RWPE2 (cell line): Measurements from ENCODE around the gene TARDBP.
"Not testable (repeated sequence)": the region's sequence is repeated elsewhere in the genome, so short reads cannot be mapped to it uniquely, and the experiment has no call there.

Experiments used
- ATAC-seq: fragments of 200-7000 bp; cut with Tn5 transposase; 3 replicates; pipeline ENCODE4 v1.9.1; 2021; ENCODE audit warnings: low read depth
- DNase-seq: peaks from one replicate; pipeline ENCODE4 v3.0.0-alpha.2; 2020; ENCODE audit warnings: low spot score
- H3K27ac ChIP-seq: fragments of 450-650 bp; 2 replicates; pipeline ENCODE4 v1.5.1; 2017; ENCODE audit warnings: mild to moderate bottlenecking; ENCODE audit not compliant: poor library complexity, severe bottlenecking
- H3K27me3 ChIP-seq: fragments of 250-450 bp; sonication (Bioruptor Pico); 2 replicates; pipeline ENCODE4 v1.5.1; 2021; ENCODE audit warnings: mild to moderate bottlenecking, moderate library complexity; ENCODE audit not compliant: insufficient read depth, poor library complexity, severe bottlenecking
- H3K36me3 ChIP-seq: fragments of 250-450 bp; sonication (Bioruptor Pico); 2 replicates; pipeline ENCODE4 v1.5.1; 2020; ENCODE audit warnings: low read depth, mild to moderate bottlenecking, moderate library complexity
- H3K4me1 ChIP-seq: fragments of 250-450 bp; sonication (Bioruptor Pico); 2 replicates; pipeline ENCODE4 v1.5.1; 2021; ENCODE audit warnings: mild to moderate bottlenecking, moderate library complexity; ENCODE audit not compliant: insufficient read depth, poor library complexity, severe bottlenecking
- H3K4me3 ChIP-seq: fragments of 250-450 bp; sonication (Bioruptor Pico); 2 replicates; pipeline ENCODE4 v1.5.1; 2021; ENCODE audit warnings: mild to moderate bottlenecking, moderate library complexity; ENCODE audit not compliant: severe bottlenecking
- H3K9me3 ChIP-seq: fragments of 250-450 bp; sonication (Bioruptor Pico); 2 replicates; pipeline ENCODE4 v1.5.1; 2021; ENCODE audit warnings: mild to moderate bottlenecking, moderate library complexity; ENCODE audit not compliant: severe bottlenecking
- TF ChIP-seq, protein P1 (sequence below): fragments of 450-650 bp; IDR thresholded peaks from one replicate; pipeline ENCODE4 v1.5.1; 2017; ENCODE audit warnings: mild to moderate bottlenecking, moderate library complexity; ENCODE audit not compliant: poor library complexity, severe bottlenecking

Gene TARDBP

DNA sequence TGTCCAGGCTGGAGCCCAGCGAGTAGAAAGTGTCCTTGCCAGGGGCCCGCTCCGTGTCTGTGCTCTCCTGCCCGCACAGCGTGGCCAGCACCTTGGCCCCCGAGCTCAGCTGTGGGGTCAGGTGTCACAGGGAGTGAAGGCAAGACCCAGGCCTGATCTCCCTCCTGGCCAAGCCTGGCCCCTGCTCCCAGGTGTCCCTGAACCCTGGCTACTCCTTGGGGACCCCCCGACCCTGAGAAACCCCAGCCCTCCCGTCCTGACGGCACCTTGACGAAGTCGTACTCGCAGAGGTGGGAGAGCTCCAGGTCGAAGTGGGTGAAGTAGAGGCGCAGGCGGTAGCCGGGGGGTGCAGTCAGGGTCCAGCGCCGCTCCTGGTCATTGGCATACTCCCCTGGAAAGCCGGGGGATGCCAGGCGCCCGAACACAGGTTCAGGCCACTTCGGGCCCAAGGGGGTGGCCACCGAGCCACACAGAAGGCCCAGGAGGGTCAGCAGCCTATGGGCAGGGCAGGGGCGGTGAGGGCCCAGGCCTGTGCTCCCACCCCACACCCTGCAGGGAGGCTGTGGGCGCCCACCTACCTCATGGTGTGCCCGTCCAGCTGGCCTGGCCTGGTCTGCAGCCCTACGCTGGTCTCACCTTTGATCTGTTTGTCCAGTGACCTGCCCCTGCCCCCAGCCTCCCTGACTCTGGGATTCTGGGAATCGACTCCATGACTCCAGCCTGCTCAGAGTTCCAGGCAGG lies 34.3 kb downstream of the TARDBP start, which contains the start of gene MASP2:
Gene MASP2, minus strand, starts transcription at position 615 of the 741 bp plus-strand sequence. Its CDS starts 32 bp downstream, at position 583.
- TF ChIP-seq, protein P1, sequence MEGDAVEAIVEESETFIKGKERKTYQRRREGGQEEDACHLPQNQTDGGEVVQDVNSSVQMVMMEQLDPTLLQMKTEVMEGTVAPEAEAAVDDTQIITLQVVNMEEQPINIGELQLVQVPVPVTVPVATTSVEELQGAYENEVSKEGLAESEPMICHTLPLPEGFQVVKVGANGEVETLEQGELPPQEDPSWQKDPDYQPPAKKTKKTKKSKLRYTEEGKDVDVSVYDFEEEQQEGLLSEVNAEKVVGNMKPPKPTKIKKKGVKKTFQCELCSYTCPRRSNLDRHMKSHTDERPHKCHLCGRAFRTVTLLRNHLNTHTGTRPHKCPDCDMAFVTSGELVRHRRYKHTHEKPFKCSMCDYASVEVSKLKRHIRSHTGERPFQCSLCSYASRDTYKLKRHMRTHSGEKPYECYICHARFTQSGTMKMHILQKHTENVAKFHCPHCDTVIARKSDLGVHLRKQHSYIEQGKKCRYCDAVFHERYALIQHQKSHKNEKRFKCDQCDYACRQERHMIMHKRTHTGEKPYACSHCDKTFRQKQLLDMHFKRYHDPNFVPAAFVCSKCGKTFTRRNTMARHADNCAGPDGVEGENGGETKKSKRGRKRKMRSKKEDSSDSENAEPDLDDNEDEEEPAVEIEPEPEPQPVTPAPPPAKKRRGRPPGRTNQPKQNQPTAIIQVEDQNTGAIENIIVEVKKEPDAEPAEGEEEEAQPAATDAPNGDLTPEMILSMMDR: no peak
- no peak within 1 kb of the TSS for H3K27ac ChIP-seq
- DNase-seq: no peak
- no peaks in the 10 kb centered on the region for H3K27me3 ChIP-seq
- H3K4me1 ChIP-seq: no peaks in the 10 kb centered on the region
- H3K4me3 ChIP-seq: no peak within 1 kb of the TSS
- no peaks in the 10 kb centered on the region for H3K36me3 ChIP-seq
- no peak for ATAC-seq
- no peaks in the 10 kb centered on the region for H3K9me3 ChIP-seq

DNA sequence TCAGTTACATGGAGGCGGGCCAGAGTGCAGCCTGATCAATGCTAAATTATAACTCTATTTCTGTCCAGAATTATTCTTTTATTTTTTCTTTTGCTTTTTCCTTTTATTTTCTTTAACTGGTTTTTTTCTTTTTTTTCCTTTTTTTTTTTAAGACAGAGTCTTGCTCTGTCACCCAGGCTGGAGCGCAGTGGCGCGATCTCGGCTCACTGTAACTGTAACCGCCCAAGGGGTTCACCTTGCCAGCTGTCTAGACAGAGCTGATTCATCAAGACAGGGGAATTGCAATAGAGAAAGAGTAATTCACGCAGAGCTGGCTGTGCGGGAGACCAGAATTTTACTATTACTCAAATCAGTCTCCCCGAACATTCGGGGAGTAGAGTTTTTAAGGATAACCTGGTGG lies 38.7 kb downstream of the TARDBP start:
- not testable (repeated sequence) for H3K36me3 ChIP-seq, H3K4me1 ChIP-seq, H3K27ac ChIP-seq, H3K27me3 ChIP-seq, DNase-seq, H3K4me3 ChIP-seq, ATAC-seq, H3K9me3 ChIP-seq

DNA sequence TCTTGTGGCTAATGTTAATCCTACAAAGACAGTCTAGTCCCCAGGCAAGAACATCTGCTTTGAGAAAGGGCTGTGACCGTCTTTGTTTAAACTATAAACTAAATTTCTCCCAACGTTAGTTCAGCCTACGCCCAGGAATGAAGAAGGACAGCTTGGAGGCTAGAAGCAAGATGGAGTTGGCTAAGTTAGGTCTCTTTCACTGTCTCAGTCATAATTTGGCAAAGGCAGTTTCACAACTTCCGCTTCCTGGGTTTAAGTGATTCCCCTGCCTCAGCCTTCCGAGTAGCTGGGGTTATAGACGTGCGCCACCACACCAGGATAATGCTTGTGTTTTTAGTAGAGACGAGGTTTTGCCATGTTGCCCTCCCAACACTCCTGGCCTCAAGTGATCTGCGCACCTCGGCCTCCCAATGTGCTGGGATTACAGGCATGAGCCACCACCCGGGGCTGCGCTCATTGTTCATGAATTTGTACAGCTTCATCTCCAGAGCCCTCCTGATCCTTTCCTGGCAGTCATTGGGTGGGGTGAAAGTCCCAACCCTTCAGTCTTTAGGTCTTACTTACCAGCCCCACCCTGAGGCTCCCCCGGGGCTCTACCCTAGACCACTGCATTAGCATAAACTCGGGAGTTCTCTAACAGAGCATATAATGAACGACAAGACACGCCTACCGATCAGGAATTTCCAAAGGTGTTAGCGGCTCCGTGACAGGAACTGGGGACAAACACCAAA lies 39.5 kb downstream of the TARDBP start:
- Histone ChIP-seq H3K27me3 (no peaks in the 10 kb centered on the region), H3K9me3 (no peaks in the 10 kb centered on the region), H3K36me3 (peaks cover 14% of the 10 kb centered on the region), H3K4me3 (no peak overlapping the region), H3K4me1 (no peaks in the 10 kb centered on the region), H3K27ac (no peak overlapping the region)
- ATAC-seq: peak; percentile 2; the same call in 1 of the 3 replicates
- DNase-seq: no peak
- TF ChIP-seq, protein P1: no peak

DNA sequence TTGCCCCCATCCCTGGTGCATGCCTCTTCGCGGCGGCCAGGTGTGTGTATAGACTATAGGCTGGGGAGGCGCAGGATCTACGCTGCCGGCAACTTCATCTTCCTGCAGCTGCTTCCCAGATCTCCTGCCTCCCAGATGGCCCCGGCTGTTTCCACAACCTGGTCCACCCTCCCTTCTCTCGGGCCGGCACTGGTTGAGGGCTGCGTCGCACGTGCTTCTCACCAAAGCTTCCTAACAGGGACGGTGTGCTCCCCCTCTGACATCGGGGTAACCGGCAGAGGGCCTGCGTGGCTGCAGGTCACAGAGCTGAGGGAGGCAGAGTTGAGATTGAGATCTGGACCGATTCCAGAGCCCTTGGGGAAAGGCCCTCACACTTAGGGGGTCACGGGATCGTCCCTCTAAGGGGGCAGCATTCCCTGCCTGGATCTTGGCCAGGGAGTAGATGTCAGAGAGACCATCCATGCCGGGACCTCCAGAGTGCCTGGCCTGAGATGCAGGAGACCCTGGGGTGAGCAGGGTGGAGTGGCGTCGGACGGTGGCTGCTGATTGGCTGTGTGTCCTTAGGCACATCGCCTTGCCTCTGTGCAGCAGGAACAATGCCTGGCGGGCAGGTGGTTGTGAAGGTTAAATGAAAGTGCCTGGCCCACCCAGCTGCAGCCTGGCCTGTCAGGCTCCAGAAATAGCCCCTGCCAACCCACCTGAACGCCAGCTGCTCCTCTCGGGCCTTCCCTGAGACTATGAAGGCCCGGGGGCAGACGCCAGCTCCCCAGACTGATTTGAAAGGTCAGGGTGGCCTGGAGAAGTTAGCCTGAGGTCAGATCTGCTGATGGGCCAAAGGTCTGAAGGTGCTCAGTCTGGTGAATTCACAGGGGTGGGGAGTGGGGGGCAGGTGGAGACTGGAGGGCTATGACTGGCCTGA lies 40.6 kb downstream of the TARDBP start:
- H3K9me3 ChIP-seq: no peaks in the 10 kb centered on the region
- H3K4me1 ChIP-seq: no peaks in the 10 kb centered on the region
- no peak overlapping the region for H3K4me3 ChIP-seq
- TF ChIP-seq, protein P1: no peak
- no peak overlapping the region for H3K27ac ChIP-seq
- peak; percentile 35; the same call in 2 of the 3 replicates for ATAC-seq
- H3K36me3 ChIP-seq: peaks cover 24% of the 10 kb centered on the region
- no peak for DNase-seq
- no peaks in the 10 kb centered on the region for H3K27me3 ChIP-seq

DNA sequence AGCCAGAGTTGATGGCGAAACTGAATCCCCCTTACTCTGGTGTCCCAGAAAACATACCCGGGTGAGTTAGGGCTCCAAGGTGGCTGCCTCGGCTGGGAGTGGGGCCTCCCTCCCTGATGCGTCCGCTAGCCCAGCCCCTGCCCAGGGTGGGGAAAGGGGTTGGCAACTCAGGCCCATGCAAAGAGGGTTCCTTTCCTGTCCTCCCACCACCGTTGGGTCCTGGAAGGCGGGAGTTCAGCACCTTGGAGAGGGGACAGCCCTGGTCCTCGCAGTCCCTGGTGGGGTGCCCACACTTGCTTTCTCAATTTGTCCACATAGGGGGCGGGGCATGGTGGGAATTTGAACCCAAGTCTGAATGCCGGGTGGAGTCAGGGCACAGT lies 41.3 kb downstream of the TARDBP start:
- H3K27me3 ChIP-seq: no peaks in the 10 kb centered on the region
- H3K4me3 ChIP-seq: no peak overlapping the region
- DNase-seq (no peak), ATAC-seq (peak; percentile 13; the same call in 1 of the 3 replicates)
- H3K9me3 ChIP-seq: no peaks in the 10 kb centered on the region
- H3K4me1 ChIP-seq: no peaks in the 10 kb centered on the region
- H3K36me3 ChIP-seq: peaks cover 31% of the 10 kb centered on the region
- TF ChIP-seq, protein P1: no peak
- no peak overlapping the region for H3K27ac ChIP-seq
